Body of pancreas (tissue), 4 donors: ENCODE data around the gene MRPS27. TPM values are rescaled to one million over a fixed set of nuclear protein-coding genes. Genes with fewer than 3 reads are reported as not detected.

Experiments
- ATAC-seq: fragments of 150-250 bp; one replicate; pipeline ENCODE4 v1.9.1; 2016
- DNase-seq, 4 donors: peaks; one replicate each; pipeline ENCODE4 v3.0.0-alpha.2; 2019
- H3K27ac ChIP-seq, 4 donors: fragments of 200-600 bp; sonication (generic); 1 replicate in 3 of 4; 2 replicates in 1 of 4; pipeline versions ENCODE4 v1.5.1 to v1.6.1; 2016 to 2019; ENCODE audit warnings: mild to moderate bottlenecking in 1 of 4, mixed read lengths in 1 of 4, moderate library complexity in 1 of 4
- H3K27me3 ChIP-seq, 2 donors: fragments of 200-600 bp; sonication (generic); one replicate each; pipeline ENCODE4 v1.6.0; 2016; ENCODE audit warnings: mild to moderate bottlenecking in 1 of 2
- H3K36me3 ChIP-seq, 2 donors: fragments of 200-600 bp; sonication (generic); replicated peaks in 1 of 2; 2 replicates each; pipeline ENCODE4 v1.5.1; 2016; ENCODE audit warnings: low read depth in 2 of 2; ENCODE audit not compliant: insufficient read depth in 1 of 2
- H3K4me1 ChIP-seq: fragments of 200-600 bp; sonication (generic); one replicate; pipeline ENCODE4 v1.6.0; 2016
- H3K4me3 ChIP-seq, 2 donors: fragments of 200-600 bp; sonication (generic); 1 replicate in 1 of 2; 2 replicates in 1 of 2; pipeline ENCODE4 v1.5.1; 2016 to 2019
- H3K9me3 ChIP-seq, 3 donors: fragments of 200-600 bp; sonication (generic); 1 replicate in 2 of 3; 2 replicates in 1 of 3; pipeline ENCODE4 v1.5.1; 2016
- POLR2A ChIP-seq, 3 donors: fragments of 450-650 bp; IDR thresholded peaks; one replicate each; pipeline ENCODE4 v1.6.1; 2016; ENCODE audit warnings: antibody characterized with exemption in 3 of 3, mild to moderate bottlenecking in 2 of 3
- WGBS, 2 donors: methylation state at CpG; one replicate each; pipeline ENCODE4 v1.1.5; 2017; 5-methylcytosine and 5-hydroxymethylcytosine counted together
- intact Hi-C: fragments of 100-400 bp; cut with DNase I; formaldehyde crosslinking; loops from one replicate; pipeline ENCODE4 v1.15.1; 2023
- total RNA-seq, 2 donors: library from RNA; depleted of rRNA; stranded (reverse); fragments of >200 nt; gene quantifications; one replicate each; pipeline ENCODE4 v1.1.0, GENCODE V29; 2016
- TF ChIP-seq, protein P1 (sequence below), 7 experiments: fragments of 450-650 bp in 4 of 7; fragments of 200-600 bp in 3 of 7; sonication (generic) in 3 of 7; IDR thresholded peaks; one replicate each; pipeline ENCODE4 v1.5.1; 2016 to 2019; ENCODE audit warnings: antibody characterized with exemption in 7 of 7

The MRPS27 gene
- total RNA-seq, 2 donors from 2014 or later = 25.4 to 52.7 TPM

DNA sequence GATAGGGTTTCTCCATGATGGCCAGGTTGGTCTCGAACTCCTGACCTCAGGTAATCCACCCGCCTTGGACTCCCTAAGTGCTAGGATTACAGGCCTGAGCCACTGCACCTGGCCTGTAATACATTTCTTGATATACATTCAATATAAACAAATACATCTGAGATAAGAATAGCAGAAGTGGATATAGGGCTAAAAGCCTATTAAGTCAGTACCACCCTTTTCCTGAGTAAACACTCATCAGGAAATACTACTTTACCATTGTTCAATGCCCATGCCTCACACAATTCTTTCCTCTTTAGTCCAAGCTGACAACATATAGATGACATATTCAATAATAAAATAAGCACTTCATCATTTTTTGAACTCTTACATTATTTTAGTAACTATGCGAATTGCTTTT is 64.8 kb downstream of the MRPS27 start:
- intact Hi-C loops = no loop called here
- TF ChIP-seq POLR2A (IDR thresholded peaks at IDR 0.05) = no peak
- TF ChIP-seq, protein P1, sequence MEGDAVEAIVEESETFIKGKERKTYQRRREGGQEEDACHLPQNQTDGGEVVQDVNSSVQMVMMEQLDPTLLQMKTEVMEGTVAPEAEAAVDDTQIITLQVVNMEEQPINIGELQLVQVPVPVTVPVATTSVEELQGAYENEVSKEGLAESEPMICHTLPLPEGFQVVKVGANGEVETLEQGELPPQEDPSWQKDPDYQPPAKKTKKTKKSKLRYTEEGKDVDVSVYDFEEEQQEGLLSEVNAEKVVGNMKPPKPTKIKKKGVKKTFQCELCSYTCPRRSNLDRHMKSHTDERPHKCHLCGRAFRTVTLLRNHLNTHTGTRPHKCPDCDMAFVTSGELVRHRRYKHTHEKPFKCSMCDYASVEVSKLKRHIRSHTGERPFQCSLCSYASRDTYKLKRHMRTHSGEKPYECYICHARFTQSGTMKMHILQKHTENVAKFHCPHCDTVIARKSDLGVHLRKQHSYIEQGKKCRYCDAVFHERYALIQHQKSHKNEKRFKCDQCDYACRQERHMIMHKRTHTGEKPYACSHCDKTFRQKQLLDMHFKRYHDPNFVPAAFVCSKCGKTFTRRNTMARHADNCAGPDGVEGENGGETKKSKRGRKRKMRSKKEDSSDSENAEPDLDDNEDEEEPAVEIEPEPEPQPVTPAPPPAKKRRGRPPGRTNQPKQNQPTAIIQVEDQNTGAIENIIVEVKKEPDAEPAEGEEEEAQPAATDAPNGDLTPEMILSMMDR (IDR thresholded peaks at IDR 0.05) = no peak
- H3K27me3 ChIP-seq = no peaks in the 10 kb centered on the region
- DNase-seq = no peak
- no peaks in the 10 kb centered on the region for H3K36me3 ChIP-seq
- H3K27ac ChIP-seq = no peak overlapping the region
- no peak overlapping the region for H3K4me3 ChIP-seq
- ATAC-seq = no peak
- WGBS, 2 donors = 96% methylated on average over 3 of the region's 3 CpGs
- H3K9me3 ChIP-seq = no peaks in the 10 kb centered on the region
- peaks cover 5% of the 10 kb centered on the region for H3K4me1 ChIP-seq

DNA sequence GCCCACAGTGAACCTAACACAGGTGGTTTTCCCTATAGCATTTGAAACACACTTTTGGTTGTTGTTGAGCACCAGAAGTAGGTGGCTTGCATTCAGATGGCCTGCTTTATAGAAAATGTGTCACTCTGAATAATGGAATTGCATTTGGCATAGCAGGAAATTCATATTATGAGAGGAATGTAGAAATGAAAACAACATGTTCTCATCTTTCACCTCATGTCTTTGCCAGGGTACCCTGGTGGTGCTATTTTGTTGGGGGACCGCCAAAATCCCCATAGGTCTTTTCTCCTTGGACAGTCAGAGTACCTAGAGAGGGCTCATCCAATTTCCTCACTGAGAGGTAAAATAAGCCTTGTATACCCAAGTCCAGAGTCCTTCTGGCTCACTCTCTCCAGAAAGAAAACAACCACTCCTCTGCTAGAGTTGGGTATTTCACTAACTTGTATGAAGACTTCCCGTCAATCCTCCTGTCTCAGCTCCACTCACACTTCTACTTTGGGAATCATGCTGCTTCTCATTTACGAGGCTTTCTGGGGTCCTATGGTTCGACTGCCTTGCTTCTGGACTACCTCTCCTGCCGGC is 67.4 kb downstream of the MRPS27 start:
- no peak for ATAC-seq
- DNase-seq = no peak
- H3K27ac ChIP-seq = no peak overlapping the region
- no peaks in the 10 kb centered on the region for H3K36me3 ChIP-seq
- TF ChIP-seq POLR2A (IDR thresholded peaks at IDR 0.05) = no peak
- TF ChIP-seq, protein P1 (IDR thresholded peaks at IDR 0.05) = no peak
- 95% methylated on average over 5 of the region's 5 CpGs for WGBS, 2 donors
- H3K4me3 ChIP-seq = no peak overlapping the region
- intact Hi-C loops = no loop called here
- H3K27me3 ChIP-seq = no peaks in the 10 kb centered on the region
- peaks cover 13% of the 10 kb centered on the region for H3K4me1 ChIP-seq
- H3K9me3 ChIP-seq = no peaks in the 10 kb centered on the region

DNA sequence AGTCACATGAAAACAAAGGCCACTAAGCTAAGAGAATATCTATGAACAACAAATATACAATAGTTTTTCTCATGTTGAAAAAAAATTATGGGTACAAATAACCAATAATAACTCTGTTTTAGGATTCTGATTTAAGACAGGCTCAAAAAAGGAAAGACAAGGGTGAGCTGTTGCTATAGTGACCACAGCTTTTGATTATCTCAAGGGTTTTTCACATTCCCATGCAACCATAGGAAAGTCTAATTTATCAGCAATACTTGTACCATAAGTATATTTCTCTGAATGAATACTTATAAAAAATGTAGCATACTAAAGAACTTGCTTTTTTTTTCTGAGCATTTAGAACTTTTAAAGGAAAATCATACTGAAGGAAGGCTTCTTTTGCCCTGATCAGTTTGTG is 68.0 kb downstream of the MRPS27 start:
- Histone ChIP-seq H3K9me3 (no peaks in the 10 kb centered on the region), H3K27ac (no peak overlapping the region), H3K36me3 (no peaks in the 10 kb centered on the region), H3K4me3 (no peak overlapping the region), H3K4me1 (peaks cover 13% of the 10 kb centered on the region), H3K27me3 (no peaks in the 10 kb centered on the region)
- TF ChIP-seq POLR2A (IDR thresholded peaks at IDR 0.05) = no peak
- TF ChIP-seq, protein P1 (IDR thresholded peaks at IDR 0.05) = no peak
- ATAC-seq (no peak), DNase-seq (no peak)
- intact Hi-C loops = no loop called here

DNA sequence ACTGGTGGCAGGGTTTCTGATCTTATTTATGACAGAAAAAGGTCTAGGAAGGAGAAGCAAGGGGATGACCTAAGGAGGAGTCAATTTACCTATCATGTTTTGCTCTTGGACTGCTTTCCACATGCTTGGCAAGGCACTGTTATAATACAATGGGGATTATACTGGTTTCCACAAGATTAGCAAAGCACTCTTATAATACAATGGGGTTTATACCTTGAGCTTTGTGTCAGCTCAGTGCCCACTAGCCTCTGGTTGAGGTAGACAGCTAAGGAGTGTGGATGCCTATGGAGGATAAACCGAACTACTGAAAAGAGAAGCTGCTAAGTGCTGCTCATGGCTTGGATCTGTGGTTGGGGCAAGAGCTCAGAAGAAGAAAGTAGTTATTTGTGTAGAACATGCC is 68.7 kb downstream of the MRPS27 start:
- ATAC-seq = no peak

More for the DNA sequence above, 68.7 kb downstream of the MRPS27 start:
- TF ChIP-seq, protein P1 (IDR thresholded peaks at IDR 0.05) = no peak
- no peak for TF ChIP-seq POLR2A (IDR thresholded peaks at IDR 0.05)
- H3K27ac ChIP-seq = no peak overlapping the region
- H3K4me1 ChIP-seq = peaks cover 13% of the 10 kb centered on the region
- intact Hi-C loops = no loop called here
- H3K27me3 ChIP-seq = no peaks in the 10 kb centered on the region
- no peak overlapping the region for H3K4me3 ChIP-seq
- H3K36me3 ChIP-seq = no peaks in the 10 kb centered on the region
- H3K9me3 ChIP-seq = no peaks in the 10 kb centered on the region
- DNase-seq = no peak
- 91 to 94% methylated on average over 1 of the region's 1 CpG for WGBS, 2 donors
